ENCODE results near the gene ANAPC4. TPM values are rescaled to one million over a fixed set of nuclear protein-coding genes. Genes with fewer than 3 reads are reported as not detected.

Gene ANAPC4
- total RNA-seq, 1 experiment from 2014 or later, result 22.8 TPM

DNA sequence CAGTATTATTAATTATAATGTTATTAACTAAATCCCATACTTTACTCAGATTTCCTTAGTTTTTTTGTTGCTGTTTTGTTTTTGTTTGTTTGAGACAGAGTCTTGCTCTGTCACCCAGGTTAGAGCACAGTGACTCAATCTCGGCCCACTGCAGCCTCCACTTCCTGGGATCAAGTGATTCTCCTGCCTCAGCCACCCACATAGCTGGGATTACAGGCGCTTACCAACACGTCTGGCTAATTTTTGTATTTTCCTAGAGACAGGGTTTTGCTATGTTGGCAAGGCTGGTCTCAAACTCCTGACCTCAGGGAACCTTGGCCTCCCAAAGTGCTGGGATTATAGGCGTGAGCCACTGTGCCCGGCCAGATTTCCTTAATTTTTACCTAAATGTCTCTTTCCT is 72.2 kb downstream of the ANAPC4 start:
- H3K36me3 ChIP-seq (ENCODE audit: control insufficient read depth, insufficient read depth, low read length), result no peaks in the 10 kb centered on the region
- H3K27ac ChIP-seq (ENCODE audit: low read length), result no peak overlapping the region
- in situ Hi-C loops (cut with HindIII; ENCODE audit: low pct_unique_long_range_greater_than_20kb, low sequenced_read_pairs), result no loop called here
- H3K27me3 ChIP-seq (ENCODE audit: control insufficient read depth, insufficient read depth, low read length), result no peaks in the 10 kb centered on the region
- intact Hi-C loops (cut with micrococcal nuclease; ENCODE audit: unreplicated experiment), result no loop called here
- ATAC-seq (no peak), DNase-seq (ENCODE audit: low read depth, low spot score) (no peak)
- ChIA-PET CTCF (no interaction called here), POLR2A (no interaction called here)
- BruUV-seq (replicated peaks), result no TSS peak
- H3K4me3 ChIP-seq (ENCODE audit: low read depth in 2 of 2, low read length in 2 of 2), result no peak overlapping the region
- TF ChIP-seq TCF7L2 (IDR thresholded peaks at IDR 0.05; ENCODE audit: low read depth, low read length) (no peak), SIN3A (IDR thresholded peaks at IDR 0.05; ENCODE audit: borderline replicate concordance, insufficient read depth, low read depth, low read length) (no peak), POLR2AphosphoS5 (IDR thresholded peaks at IDR 0.05; ENCODE audit: low read depth, low read length) (no peak), REST (IDR thresholded peaks at IDR 0.05; ENCODE audit: insufficient read depth in 1 of 2, low read depth in 2 of 2, low read length in 1 of 2) (no peak)
- TF ChIP-seq, protein P1, sequence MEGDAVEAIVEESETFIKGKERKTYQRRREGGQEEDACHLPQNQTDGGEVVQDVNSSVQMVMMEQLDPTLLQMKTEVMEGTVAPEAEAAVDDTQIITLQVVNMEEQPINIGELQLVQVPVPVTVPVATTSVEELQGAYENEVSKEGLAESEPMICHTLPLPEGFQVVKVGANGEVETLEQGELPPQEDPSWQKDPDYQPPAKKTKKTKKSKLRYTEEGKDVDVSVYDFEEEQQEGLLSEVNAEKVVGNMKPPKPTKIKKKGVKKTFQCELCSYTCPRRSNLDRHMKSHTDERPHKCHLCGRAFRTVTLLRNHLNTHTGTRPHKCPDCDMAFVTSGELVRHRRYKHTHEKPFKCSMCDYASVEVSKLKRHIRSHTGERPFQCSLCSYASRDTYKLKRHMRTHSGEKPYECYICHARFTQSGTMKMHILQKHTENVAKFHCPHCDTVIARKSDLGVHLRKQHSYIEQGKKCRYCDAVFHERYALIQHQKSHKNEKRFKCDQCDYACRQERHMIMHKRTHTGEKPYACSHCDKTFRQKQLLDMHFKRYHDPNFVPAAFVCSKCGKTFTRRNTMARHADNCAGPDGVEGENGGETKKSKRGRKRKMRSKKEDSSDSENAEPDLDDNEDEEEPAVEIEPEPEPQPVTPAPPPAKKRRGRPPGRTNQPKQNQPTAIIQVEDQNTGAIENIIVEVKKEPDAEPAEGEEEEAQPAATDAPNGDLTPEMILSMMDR (IDR thresholded peaks at IDR 0.05), result no peak
- no peaks in the 10 kb centered on the region for H3K4me1 ChIP-seq (ENCODE audit: control insufficient read depth, insufficient read depth, low read length)
- H3K9me3 ChIP-seq (ENCODE audit: control insufficient read depth, insufficient read depth, low read depth, low read length), result no peaks in the 10 kb centered on the region

DNA sequence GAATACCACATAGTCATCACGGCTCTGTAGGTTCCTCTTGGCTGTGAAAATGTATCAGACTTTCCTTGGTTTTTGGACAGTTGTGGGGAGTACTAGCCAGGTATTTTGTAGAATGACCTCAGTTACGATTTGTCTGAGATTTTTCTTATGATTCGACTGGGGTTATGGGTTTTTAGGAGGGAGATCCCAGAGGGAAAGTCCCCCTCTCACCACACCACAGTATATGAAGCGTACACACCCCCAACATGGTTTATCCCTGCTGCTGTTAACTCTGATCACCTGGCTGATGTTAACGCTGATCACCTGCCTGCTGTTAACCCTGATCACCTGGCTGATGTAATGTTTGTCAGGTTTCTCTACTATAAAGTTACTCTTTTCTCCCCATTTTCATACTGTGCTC is 72.6 kb downstream of the ANAPC4 start:
- DNase-seq (ENCODE audit: low read depth, low spot score) (no peak), ATAC-seq (no peak)
- no TSS peak for BruUV-seq (replicated peaks)
- intact Hi-C loops (cut with micrococcal nuclease; ENCODE audit: unreplicated experiment), result no loop called here
- H3K9me3 ChIP-seq (ENCODE audit: control insufficient read depth, insufficient read depth, low read depth, low read length), result no peaks in the 10 kb centered on the region
- ChIA-PET POLR2A (no interaction called here), CTCF (interaction anchor here (1.0 kb wide), 1 partner anchor 318 kb away, joined by 3 read pairs; no protein-coding TSS in a partner anchor)
- in situ Hi-C loops (cut with HindIII; ENCODE audit: low pct_unique_long_range_greater_than_20kb, low sequenced_read_pairs), result no loop called here
- H3K36me3 ChIP-seq (ENCODE audit: control insufficient read depth, insufficient read depth, low read length), result no peaks in the 10 kb centered on the region
- H3K4me1 ChIP-seq (ENCODE audit: control insufficient read depth, insufficient read depth, low read length), result no peaks in the 10 kb centered on the region
- no peak overlapping the region for H3K4me3 ChIP-seq (ENCODE audit: low read depth in 2 of 2, low read length in 2 of 2)
- no peak overlapping the region for H3K27ac ChIP-seq (ENCODE audit: low read length)
- no peaks in the 10 kb centered on the region for H3K27me3 ChIP-seq (ENCODE audit: control insufficient read depth, insufficient read depth, low read length)
- no peak for TF ChIP-seq REST (IDR thresholded peaks at IDR 0.05; ENCODE audit: insufficient read depth in 1 of 2, low read depth in 2 of 2, low read length in 1 of 2)
- no peak for TF ChIP-seq TCF7L2 (IDR thresholded peaks at IDR 0.05; ENCODE audit: low read depth, low read length)
- no peak for TF ChIP-seq SIN3A (IDR thresholded peaks at IDR 0.05; ENCODE audit: borderline replicate concordance, insufficient read depth, low read depth, low read length)
- no peak for TF ChIP-seq POLR2AphosphoS5 (IDR thresholded peaks at IDR 0.05; ENCODE audit: low read depth, low read length)
- TF ChIP-seq, protein P1 (IDR thresholded peaks at IDR 0.05), result no peak
